SK-N-SH treated with all-trans-retinoic acid at 6 μM for 48 hours (cell line): ENCODE measurements around the gene HDAC5.

Source experiments
- BACH2 ChIP-seq: fragments of 250-450 bp; sonication (Bioruptor Pico); IDR thresholded peaks from 2 replicates; pipeline ENCODE4 v1.9.0; 2021; ENCODE audit warnings: mild to moderate bottlenecking, borderline replicate concordance
- ZC3H10 ChIP-seq: fragments of 250-450 bp; sonication (Bioruptor Pico); IDR thresholded peaks from 2 replicates; pipeline ENCODE4 v1.5.1; 2021; ENCODE audit warnings: mild to moderate bottlenecking, moderate library complexity
- ZNF70 ChIP-seq: fragments of 450-650 bp; formaldehyde crosslinking; IDR thresholded peaks from 2 replicates; pipeline ENCODE4 v1.5.0; 2020; ENCODE audit warnings: mild to moderate bottlenecking, moderate library complexity
- TF ChIP-seq, protein P1 (sequence below): fragments of 250-450 bp; sonication (Bioruptor Pico); IDR thresholded peaks from 2 replicates; pipeline ENCODE4 v1.8.0; 2021; ENCODE audit warnings: low read depth, mild to moderate bottlenecking, moderate library complexity, borderline replicate concordance

- TF ChIP-seq BACH2, result no peak
- no peak for TF ChIP-seq ZC3H10 (CRISPR knock-in tag)
- TF ChIP-seq, protein P1, sequence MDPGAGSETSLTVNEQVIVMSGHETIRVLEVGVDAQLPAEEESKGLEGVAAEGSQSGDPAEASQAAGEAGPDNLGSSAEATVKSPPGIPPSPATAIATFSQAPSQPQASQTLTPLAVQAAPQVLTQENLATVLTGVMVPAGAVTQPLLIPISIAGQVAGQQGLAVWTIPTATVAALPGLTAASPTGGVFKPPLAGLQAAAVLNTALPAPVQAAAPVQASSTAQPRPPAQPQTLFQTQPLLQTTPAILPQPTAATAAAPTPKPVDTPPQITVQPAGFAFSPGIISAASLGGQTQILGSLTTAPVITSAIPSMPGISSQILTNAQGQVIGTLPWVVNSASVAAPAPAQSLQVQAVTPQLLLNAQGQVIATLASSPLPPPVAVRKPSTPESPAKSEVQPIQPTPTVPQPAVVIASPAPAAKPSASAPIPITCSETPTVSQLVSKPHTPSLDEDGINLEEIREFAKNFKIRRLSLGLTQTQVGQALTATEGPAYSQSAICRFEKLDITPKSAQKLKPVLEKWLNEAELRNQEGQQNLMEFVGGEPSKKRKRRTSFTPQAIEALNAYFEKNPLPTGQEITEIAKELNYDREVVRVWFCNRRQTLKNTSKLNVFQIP (CRISPR knock-in tag), result no peak
- TF ChIP-seq ZNF70, result no peak
Measured at GRCh38 chr17:44071772-44072171, 51.7 kb downstream of the HDAC5 start.
